HEK293 (cell line): ENCODE measurements around the gene HIPK2.

Experiments
- CTCF ChIP-seq: fragments of 450-650 bp; formaldehyde crosslinking; IDR thresholded peaks from 2 replicates; pipeline ENCODE4 v1.5.1; 2016; ENCODE audit warnings: missing biosample characterization, missing genetic modification characterization
- TCF7L2 ChIP-seq: IDR thresholded peaks from 2 replicates; pipeline ENCODE4 v1.6.1; 2011; ENCODE audit warnings: low read depth, mild to moderate bottlenecking, inconsistent platforms, low read length, moderate library complexity, borderline replicate concordance
- YY2 ChIP-seq: fragments of 450-650 bp; formaldehyde crosslinking; IDR thresholded peaks from 2 replicates; pipeline ENCODE4 v1.5.1; 2016; ENCODE audit warnings: missing biosample characterization, missing genetic modification characterization
- ZNF112 ChIP-seq: fragments of 450-650 bp; formaldehyde crosslinking; IDR thresholded peaks from 2 replicates; pipeline ENCODE4 v1.5.0; 2017; ENCODE audit warnings: missing biosample characterization, missing genetic modification characterization

- TF ChIP-seq ZNF112 (no peak), YY2 (tag by site-specific recombination) (no peak), CTCF (tag by site-specific recombination) (no peak), TCF7L2 (no peak)
Observed at GRCh38 chr7:139722604-139723003, 55.2 kb downstream of the HIPK2 start.
